Upper lobe of left lung (tissue), 6 donors: ENCODE data around the gene COL27A1. TPM values are rescaled to one million over a fixed set of nuclear protein-coding genes. Genes with fewer than 3 reads are reported as not detected.
A peak's percentile ranks its signal among the peaks of the same experiment; 100 is the strongest.

Source experiments
- ATAC-seq, 2 donors: fragments of 200-7000 bp; cut with Tn5 transposase; one replicate each; pipeline ENCODE4 v1.9.1; 2022; ENCODE audit warnings: mild to moderate bottlenecking in 2 of 2, moderate library complexity in 2 of 2; ENCODE audit not compliant: low FRiP score in 2 of 2
- DNase-seq, 2 donors: peaks; one replicate each; pipeline ENCODE4 v3.0.0-alpha.2; 2019 to 2020
- H3K27ac ChIP-seq, 4 donors: fragments of 200-600 bp; sonication (generic); one replicate each; pipeline ENCODE4 v1.5.1; 2016 to 2019
- H3K27me3 ChIP-seq, 4 donors: fragments of 200-600 bp; sonication (generic); one replicate each; pipeline ENCODE4 v1.5.1; 2017 to 2019
- H3K36me3 ChIP-seq, 4 donors: fragments of 200-600 bp; sonication (generic); one replicate each; pipeline ENCODE4 v1.5.1; 2016 to 2019
- H3K4me1 ChIP-seq, 4 donors: fragments of 200-600 bp; sonication (generic); one replicate each; pipeline ENCODE4 v1.5.1; 2018 to 2019
- H3K4me3 ChIP-seq, 4 donors: fragments of 200-600 bp; sonication (generic); one replicate each; pipeline ENCODE4 v1.5.1; 2017 to 2019; ENCODE audit warnings: mild to moderate bottlenecking in 2 of 4, moderate library complexity in 1 of 4
- H3K9me3 ChIP-seq, 4 donors: fragments of 200-600 bp; sonication (generic); one replicate each; pipeline ENCODE4 v1.5.1; 2018 to 2019
- CTCF ChIP-seq, 6 experiments: fragments of 450-650 bp in 4 of 6; fragments of 200-600 bp in 2 of 6; sonication (generic) in 2 of 6; IDR thresholded peaks; one replicate each; pipeline ENCODE4 v1.5.1; 2016 to 2019; ENCODE audit warnings: antibody characterized with exemption in 6 of 6
- EP300 ChIP-seq, 4 donors: sonication (generic); formaldehyde crosslinking; IDR thresholded peaks; one replicate each; pipeline ENCODE4 v1.5.1; 2017; ENCODE audit warnings: antibody characterized with exemption in 4 of 4, control low read depth in 2 of 4
- POLR2A ChIP-seq, 4 donors: fragments of 450-650 bp; IDR thresholded peaks; one replicate each; pipeline ENCODE4 v1.5.1; 2016 to 2017; ENCODE audit warnings: antibody characterized with exemption in 4 of 4, mild to moderate bottlenecking in 2 of 4
- POLR2AphosphoS5 ChIP-seq, 2 donors: sonication (generic); formaldehyde crosslinking; IDR thresholded peaks; one replicate each; pipeline ENCODE4 v1.5.1; 2017; ENCODE audit warnings: antibody characterized with exemption in 2 of 2
- WGBS, 2 donors: methylation state at CpG; one replicate each; pipeline ENCODE4 v1.1.5; 2017 to 2018; 5-methylcytosine and 5-hydroxymethylcytosine counted together
- total RNA-seq, 6 donors: library from RNA; depleted of rRNA in 4 of 6; stranded (reverse); fragments of >200 nt in 4 of 6; gene quantifications; one replicate each; pipeline versions ENCODE4 v1.1.0 to v1.2.1, GENCODE V29; 2016 to 2021
- donor health status: DM: no; HTN: no; CAD: no; lungs with moderate emphysema.
- donor health status: DM: no; HTN: yes; CAD: no; lungs with severe emphysema.

Gene COL27A1
- total RNA-seq, 6 donors from 2014 or later: 4.0 to 55.5 (median 9.2) TPM

- Histone ChIP-seq H3K4me1 (peaks cover 0 to 26% (median 3%) of the 10 kb centered on the region in 4 donors), H3K27ac (no peak overlapping the region), H3K9me3 (no peaks in the 10 kb centered on the region), H3K27me3 (no peaks in the 10 kb centered on the region), H3K36me3 (no peaks in the 10 kb centered on the region), H3K4me3 (no peak overlapping the region)
- DNase-seq: no peak
- no peak for ATAC-seq
- 31 to 41% methylated on average over 8 to 9 of the region's 9 CpGs for WGBS, 2 donors
- TF ChIP-seq POLR2A (IDR thresholded peaks at IDR 0.05) (no peak), EP300 (IDR thresholded peaks at IDR 0.05) (no peak), CTCF (IDR thresholded peaks at IDR 0.05) (no peak), POLR2AphosphoS5 (IDR thresholded peaks at IDR 0.05) (no peak)
Observed at GRCh38 chr9:114119242-114120191, 35.8 kb upstream of the COL27A1 start.

DNA sequence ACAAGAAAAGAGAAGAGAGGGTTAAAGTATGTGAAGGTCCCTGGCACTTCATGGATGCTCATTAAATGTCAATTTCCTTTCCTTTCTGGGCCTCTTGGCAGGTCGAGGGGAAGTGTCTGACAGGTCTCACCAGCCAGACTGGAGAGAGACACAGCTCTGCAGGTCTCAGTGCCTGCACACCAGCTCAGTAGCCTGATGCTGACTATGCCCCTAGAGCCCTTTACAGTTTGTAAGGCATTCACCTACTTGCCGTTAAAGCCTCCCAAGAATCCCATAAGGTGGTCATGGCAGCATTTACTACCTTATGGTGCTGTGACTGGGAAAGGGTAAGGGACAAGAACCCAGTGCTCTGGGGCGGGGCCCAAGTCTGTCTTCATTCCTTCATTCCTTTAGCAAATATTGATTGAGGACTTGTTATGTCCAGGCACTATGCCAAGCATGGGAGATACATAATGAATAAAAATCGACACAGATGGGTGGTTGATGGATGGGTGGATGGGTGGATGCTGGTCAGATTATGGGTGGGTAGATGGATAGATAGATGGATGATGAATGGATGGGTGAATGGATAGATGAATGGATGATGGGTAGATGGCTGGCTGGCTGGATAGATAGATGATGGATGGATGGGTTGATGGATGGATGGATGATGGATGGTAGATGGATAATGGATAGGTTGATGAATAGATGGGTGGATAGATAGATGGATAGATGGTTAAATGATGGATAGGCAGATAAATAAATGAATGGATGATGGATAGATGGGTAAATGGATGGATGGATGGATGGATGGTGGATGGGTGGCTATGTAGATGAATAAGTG, 34.9 kb upstream of the COL27A1 start:
- no peak for TF ChIP-seq EP300 (IDR thresholded peaks at IDR 0.05)
- TF ChIP-seq POLR2AphosphoS5 (IDR thresholded peaks at IDR 0.05): no peak
- TF ChIP-seq CTCF (IDR thresholded peaks at IDR 0.05): no peak
- TF ChIP-seq POLR2A (IDR thresholded peaks at IDR 0.05): no peak
- 38 to 56% methylated on average over 4 of the region's 4 CpGs for WGBS, 2 donors
- DNase-seq (no peak), ATAC-seq (no peak)
- no peaks in the 10 kb centered on the region for H3K27me3 ChIP-seq
- no peaks in the 10 kb centered on the region for H3K9me3 ChIP-seq
- H3K4me1 ChIP-seq: peaks cover 0 to 26% (median 3%) of the 10 kb centered on the region in 4 donors
- H3K36me3 ChIP-seq: no peaks in the 10 kb centered on the region
- H3K4me3 ChIP-seq: no peak overlapping the region
- H3K27ac ChIP-seq: no peak overlapping the region

GRCh38 chr9:114121227-114122135, 33.9 kb upstream of the COL27A1 start:
- Histone ChIP-seq H3K9me3 (no peaks in the 10 kb centered on the region), H3K27me3 (no peaks in the 10 kb centered on the region), H3K4me1 (peaks cover 0 to 19% (median 3%) of the 10 kb centered on the region in 4 donors), H3K36me3 (no peaks in the 10 kb centered on the region), H3K27ac (no peak overlapping the region), H3K4me3 (no peak overlapping the region)
- peak in 1 of 2 donors; percentile 52 for DNase-seq
- TF ChIP-seq POLR2A (IDR thresholded peaks at IDR 0.05) (no peak), CTCF (IDR thresholded peaks at IDR 0.05) (no peak), POLR2AphosphoS5 (IDR thresholded peaks at IDR 0.05) (no peak)
- no peak for ATAC-seq
- 71 to 76% methylated on average over 16 of the region's 16 CpGs for WGBS, 2 donors

GRCh38 chr9:114122136-114123027, 33.0 kb upstream of the COL27A1 start:
- TF ChIP-seq POLR2AphosphoS5 (IDR thresholded peaks at IDR 0.05) (no peak), POLR2A (IDR thresholded peaks at IDR 0.05) (no peak), EP300 (IDR thresholded peaks at IDR 0.05) (no peak), CTCF (IDR thresholded peaks at IDR 0.05) (no peak)
- Histone ChIP-seq H3K4me1 (peaks cover 0 to 18% (median 3%) of the 10 kb centered on the region in 4 donors), H3K4me3 (no peak overlapping the region), H3K9me3 (peaks cover 0 to 4% (median 2%) of the 10 kb centered on the region in 4 donors), H3K36me3 (no peaks in the 10 kb centered on the region), H3K27ac (no peak overlapping the region), H3K27me3 (no peaks in the 10 kb centered on the region)
- ATAC-seq (no peak), DNase-seq (no peak)
- WGBS, 2 donors: 71 to 89% methylated on average over 8 to 9 of the region's 9 CpGs
